Spleen (tissue), 7 donors: Measurements from ENCODE around the gene NSUN3.

ENCODE experiments used
- POLR2A ChIP-seq, 3 donors: fragments of 450-650 bp; IDR thresholded peaks; one replicate each; pipeline ENCODE4 v1.5.1; 2017; ENCODE audit warnings: antibody characterized with exemption in 3 of 3, mild to moderate bottlenecking in 1 of 3
- TF ChIP-seq, protein P1 (sequence below), 11 experiments: fragments of 200-600 bp in 7 of 11; fragments of 450-650 bp in 4 of 11; sonication (generic) in 4 of 11; IDR thresholded peaks in 8 of 11; conservative IDR thresholded peaks in 3 of 11; 1 replicate in 7 of 11; 2 replicates in 4 of 11; pipeline versions ENCODE4 v1.4.0 to v1.8.0; 2016 to 2021; ENCODE audit warnings: antibody characterized with exemption in 11 of 11, inconsistent platforms in 4 of 11, mild to moderate bottlenecking in 1 of 11
- donor health status: DM: no; HTN: no; CAD: no; lungs with moderate emphysema.
- donor health status: DM: no; HTN: no; CAD: no.
- donor health status: DM: no; HTN: no; CAD: no.

- TF ChIP-seq, protein P1, sequence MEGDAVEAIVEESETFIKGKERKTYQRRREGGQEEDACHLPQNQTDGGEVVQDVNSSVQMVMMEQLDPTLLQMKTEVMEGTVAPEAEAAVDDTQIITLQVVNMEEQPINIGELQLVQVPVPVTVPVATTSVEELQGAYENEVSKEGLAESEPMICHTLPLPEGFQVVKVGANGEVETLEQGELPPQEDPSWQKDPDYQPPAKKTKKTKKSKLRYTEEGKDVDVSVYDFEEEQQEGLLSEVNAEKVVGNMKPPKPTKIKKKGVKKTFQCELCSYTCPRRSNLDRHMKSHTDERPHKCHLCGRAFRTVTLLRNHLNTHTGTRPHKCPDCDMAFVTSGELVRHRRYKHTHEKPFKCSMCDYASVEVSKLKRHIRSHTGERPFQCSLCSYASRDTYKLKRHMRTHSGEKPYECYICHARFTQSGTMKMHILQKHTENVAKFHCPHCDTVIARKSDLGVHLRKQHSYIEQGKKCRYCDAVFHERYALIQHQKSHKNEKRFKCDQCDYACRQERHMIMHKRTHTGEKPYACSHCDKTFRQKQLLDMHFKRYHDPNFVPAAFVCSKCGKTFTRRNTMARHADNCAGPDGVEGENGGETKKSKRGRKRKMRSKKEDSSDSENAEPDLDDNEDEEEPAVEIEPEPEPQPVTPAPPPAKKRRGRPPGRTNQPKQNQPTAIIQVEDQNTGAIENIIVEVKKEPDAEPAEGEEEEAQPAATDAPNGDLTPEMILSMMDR (IDR thresholded peaks at IDR 0.05 in 8 of 11, conservative IDR thresholded peaks at IDR 0.05 in 3 of 11): no peak
- TF ChIP-seq POLR2A (IDR thresholded peaks at IDR 0.05): no peak
These were observed 74.5 kb downstream of the NSUN3 start for GRCh38 chr3:94137377-94137776.
